CD4-positive, alpha-beta memory T cell (primary cell): ENCODE measurements around the gene TWIST2. TPM values are rescaled to one million over a fixed set of nuclear protein-coding genes. Genes with fewer than 3 reads are reported as not detected.

Experiments
- CTCF ChIA-PET: fragments of 350-600 bp; sonication (Branson Sonifier 250); formaldehyde crosslinking; loops from one replicate; lab custom pipeline; 2021; ENCODE audit warnings: inconsistent platforms; ENCODE audit not compliant: partially characterized antibody; lab: Charles Lee
- POLR2A ChIA-PET: fragments of 350-600 bp; sonication (Branson Sonifier 250); formaldehyde crosslinking; loops from one replicate; lab custom pipeline; 2021; ENCODE audit not compliant: partially characterized antibody; lab: Charles Lee
- DNase-seq, 5 donors: peaks; one replicate each; pipeline versions ENCODE4 v3.0.0 to v3.0.0-alpha.2; 2020 to 2022; ENCODE audit warnings: mixed read lengths in 1 of 5
- H3K27ac ChIP-seq: one replicate; pipeline ENCODE4 v1.7.0; 2013; ENCODE audit warnings: low read depth, low read length
- H3K27me3 ChIP-seq: 2 replicates; pipeline ENCODE4 v1.7.0; 2013; ENCODE audit warnings: mild to moderate bottlenecking, low read length, moderate library complexity; ENCODE audit not compliant: insufficient read depth
- H3K36me3 ChIP-seq: 2 replicates; pipeline ENCODE4 v1.7.0; 2013; ENCODE audit warnings: mild to moderate bottlenecking, low read length, moderate library complexity; ENCODE audit not compliant: insufficient read depth
- H3K4me1 ChIP-seq: 2 replicates; pipeline ENCODE4 v1.7.0; 2013; ENCODE audit warnings: mild to moderate bottlenecking, low read length, moderate library complexity; ENCODE audit not compliant: insufficient read depth
- H3K4me3 ChIP-seq, 2 donors: one replicate each; pipeline ENCODE4 v1.7.0; 2013; ENCODE audit warnings: low read length in 2 of 2, mild to moderate bottlenecking in 1 of 2
- H3K9me3 ChIP-seq, 2 donors: one replicate each; pipeline ENCODE4 v1.7.0; 2013; ENCODE audit warnings: low read length in 2 of 2, control low read depth in 1 of 2; ENCODE audit not compliant: control insufficient read depth in 1 of 2
- H3K27ac Mint-ChIP-seq, 7 donors: one replicate each; pipeline ENCODE4 v1.8.0; 2020 to 2021; ENCODE audit warnings: mixed read lengths in 7 of 7, mild to moderate bottlenecking in 6 of 7, inconsistent platforms in 3 of 7, moderate library complexity in 3 of 7
- H3K27me3 Mint-ChIP-seq, 2 donors: one replicate each; pipeline ENCODE4 v1.8.0; 2020 to 2021; ENCODE audit warnings: mixed read lengths in 2 of 2
- H3K36me3 Mint-ChIP-seq, 2 donors: one replicate each; pipeline ENCODE4 v1.8.0; 2020 to 2021; ENCODE audit warnings: mixed read lengths in 2 of 2, inconsistent platforms in 1 of 2, mild to moderate bottlenecking in 1 of 2
- H3K4me1 Mint-ChIP-seq, 4 donors: one replicate each; pipeline ENCODE4 v1.8.0; 2020 to 2021; ENCODE audit warnings: mixed read lengths in 4 of 4, mild to moderate bottlenecking in 1 of 4
- H3K4me3 Mint-ChIP-seq, 8 donors: one replicate each; pipeline ENCODE4 v1.8.0; 2020 to 2021; ENCODE audit warnings: mixed read lengths in 8 of 8, mild to moderate bottlenecking in 7 of 8, moderate library complexity in 6 of 8, inconsistent platforms in 3 of 8
- H3K9me3 Mint-ChIP-seq, 8 donors: one replicate each; pipeline ENCODE4 v1.8.0; 2020 to 2021; ENCODE audit warnings: mixed read lengths in 8 of 8, mild to moderate bottlenecking in 5 of 8, inconsistent platforms in 3 of 8, moderate library complexity in 1 of 8
- intact Hi-C: fragments of 100-400 bp; cut with micrococcal nuclease; formaldehyde crosslinking; loops from one replicate; pipeline ENCODE4 v1.15.1; 2023
- polyA plus RNA-seq, 2 donors: library from polyadenylated mRNA; unstranded; fragments of 300-500 nt; fragmentation: Illumina TruSeq; gene quantifications; one replicate each; pipeline ENCODE4 v1.2.3, GENCODE V29; 2021
- total RNA-seq, 2 experiments: library from RNA; stranded (reverse); gene quantifications; one replicate each; pipeline ENCODE4 v1.2.3, GENCODE V29; 2021

The TWIST2 gene
- total and polyA plus RNA-seq, 4 experiments from 2014 or later: not detected

GRCh38 chr2:238903141-238903540, 55.3 kb downstream of the TWIST2 start:
- H3K9me3 Mint-ChIP-seq: peaks cover 0 to 1% (median 0%) of the 10 kb centered on the region in 8 donors
- no peaks in the 10 kb centered on the region for H3K36me3 Mint-ChIP-seq
- Histone ChIP-seq H3K9me3 (no peaks in the 10 kb centered on the region), H3K4me3 (no peak overlapping the region), H3K27ac (no peak overlapping the region), H3K36me3 (no peaks in the 10 kb centered on the region), H3K27me3 (no peaks in the 10 kb centered on the region), H3K4me1 (no peaks in the 10 kb centered on the region)
- H3K27ac Mint-ChIP-seq: no peak overlapping the region
- H3K4me3 Mint-ChIP-seq: no peak overlapping the region
- intact Hi-C loops: no loop called here
- H3K27me3 Mint-ChIP-seq: peaks cover 2% of the 10 kb centered on the region in 2 donors
- DNase-seq: no peak
- ChIA-PET CTCF (no interaction called here), POLR2A (no interaction called here)
- H3K4me1 Mint-ChIP-seq: peaks cover 0 to 2% (median 0%) of the 10 kb centered on the region in 4 donors

DNA sequence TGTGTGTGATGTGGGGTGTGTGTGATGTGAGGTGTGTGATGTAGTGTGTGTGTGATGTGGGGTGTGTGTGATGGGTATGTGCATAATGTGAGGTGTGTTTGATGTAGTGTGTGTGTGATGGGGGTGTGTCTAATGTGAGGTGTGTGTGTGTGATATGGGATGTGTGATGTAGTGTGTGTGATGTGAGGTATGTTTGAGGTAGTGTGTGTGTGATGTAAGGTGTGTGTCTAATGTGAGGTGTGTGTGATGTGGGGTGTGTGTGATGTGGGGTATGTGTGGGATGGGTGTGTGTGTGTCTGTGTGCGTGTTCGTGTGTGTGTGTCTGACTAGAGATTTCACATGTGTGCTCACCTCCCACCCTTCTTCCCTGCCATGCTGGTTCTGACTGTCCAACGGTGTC, 56.3 kb downstream of the TWIST2 start:
- POLR2A ChIA-PET: no interaction called here
- intact Hi-C loops: no loop called here
- CTCF ChIA-PET: no interaction called here
- Mint-ChIP-seq H3K27me3 (peaks cover 0 to 2% of the 10 kb centered on the region in 2 donors), H3K4me3 (no peak overlapping the region), H3K9me3 (peaks cover 0 to 1% (median 0%) of the 10 kb centered on the region in 8 donors), H3K4me1 (peaks cover 0 to 2% (median 0%) of the 10 kb centered on the region in 4 donors), H3K36me3 (no peaks in the 10 kb centered on the region), H3K27ac (no peak overlapping the region)
- Histone ChIP-seq H3K4me1 (no peaks in the 10 kb centered on the region), H3K4me3 (no peak overlapping the region), H3K27ac (no peak overlapping the region), H3K36me3 (no peaks in the 10 kb centered on the region), H3K9me3 (no peaks in the 10 kb centered on the region), H3K27me3 (no peaks in the 10 kb centered on the region)
- no peak for DNase-seq

DNA sequence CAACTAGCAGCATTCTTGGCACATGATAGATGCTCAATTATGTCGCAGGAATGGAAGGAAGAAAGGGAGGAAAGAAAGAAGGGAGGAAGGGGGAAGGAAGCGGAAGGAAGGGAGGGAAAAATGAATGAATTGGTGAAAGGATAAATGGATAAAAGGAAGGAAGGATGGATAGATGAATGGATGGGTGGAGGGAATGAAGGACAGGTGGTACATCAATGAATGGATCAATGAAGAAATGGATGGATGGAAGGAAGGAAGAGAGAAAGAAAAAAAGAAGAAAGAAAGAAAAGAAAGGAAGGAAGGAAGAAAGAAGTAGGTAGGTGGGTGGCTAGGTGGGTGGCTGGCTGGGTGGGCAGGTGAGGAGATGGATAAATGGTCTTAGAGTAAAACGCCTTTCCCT, 56.8 kb downstream of the TWIST2 start:
- H3K9me3 Mint-ChIP-seq: peaks cover 0 to 1% (median 0%) of the 10 kb centered on the region in 8 donors
- POLR2A ChIA-PET: no interaction called here

DNA sequence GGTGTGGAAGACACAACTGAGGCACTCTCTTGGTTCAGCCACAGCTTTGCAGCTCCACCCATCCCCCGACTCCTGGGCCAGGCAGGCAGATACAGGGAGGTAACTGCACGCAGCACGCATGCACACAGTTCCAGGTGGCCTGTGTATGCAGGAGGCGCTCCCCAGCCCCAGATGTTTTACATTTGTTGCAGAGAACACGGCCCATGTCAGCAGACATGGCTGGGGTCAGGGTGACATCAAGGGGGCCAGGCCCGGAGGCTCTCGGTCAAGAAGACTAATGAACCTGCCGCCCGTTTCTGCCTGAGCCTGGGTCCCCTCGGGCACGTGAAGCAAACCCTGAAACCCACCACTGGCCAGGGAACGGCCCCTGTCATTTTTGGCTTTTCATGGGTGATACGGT, 57.3 kb downstream of the TWIST2 start:
- no peak for DNase-seq
- Histone ChIP-seq H3K36me3 (no peaks in the 10 kb centered on the region), H3K27me3 (no peaks in the 10 kb centered on the region), H3K9me3 (no peaks in the 10 kb centered on the region), H3K4me3 (no peak overlapping the region), H3K27ac (no peak overlapping the region), H3K4me1 (no peaks in the 10 kb centered on the region)
- ChIA-PET CTCF (no interaction called here), POLR2A (no interaction called here)
- Mint-ChIP-seq H3K27me3 (peaks cover 0 to 2% of the 10 kb centered on the region in 2 donors), H3K27ac (no peak overlapping the region), H3K4me1 (peaks cover 0 to 2% (median 0%) of the 10 kb centered on the region in 4 donors), H3K36me3 (no peaks in the 10 kb centered on the region), H3K9me3 (peaks cover 0 to 1% (median 0%) of the 10 kb centered on the region in 8 donors), H3K4me3 (no peak overlapping the region)
- intact Hi-C loops: no loop called here

More for the DNA sequence above, 56.8 kb downstream of the TWIST2 start:
- Histone ChIP-seq H3K9me3 (no peaks in the 10 kb centered on the region), H3K4me1 (no peaks in the 10 kb centered on the region), H3K4me3 (no peak overlapping the region), H3K27me3 (no peaks in the 10 kb centered on the region), H3K36me3 (no peaks in the 10 kb centered on the region), H3K27ac (no peak overlapping the region)
- no peak overlapping the region for H3K27ac Mint-ChIP-seq
- H3K4me3 Mint-ChIP-seq: no peak overlapping the region
- peaks cover 0 to 2% (median 0%) of the 10 kb centered on the region in 4 donors for H3K4me1 Mint-ChIP-seq
- CTCF ChIA-PET: no interaction called here
- peaks cover 0 to 2% of the 10 kb centered on the region in 2 donors for H3K27me3 Mint-ChIP-seq
- no peak for DNase-seq
- intact Hi-C loops: no loop called here
- H3K36me3 Mint-ChIP-seq: no peaks in the 10 kb centered on the region

DNA sequence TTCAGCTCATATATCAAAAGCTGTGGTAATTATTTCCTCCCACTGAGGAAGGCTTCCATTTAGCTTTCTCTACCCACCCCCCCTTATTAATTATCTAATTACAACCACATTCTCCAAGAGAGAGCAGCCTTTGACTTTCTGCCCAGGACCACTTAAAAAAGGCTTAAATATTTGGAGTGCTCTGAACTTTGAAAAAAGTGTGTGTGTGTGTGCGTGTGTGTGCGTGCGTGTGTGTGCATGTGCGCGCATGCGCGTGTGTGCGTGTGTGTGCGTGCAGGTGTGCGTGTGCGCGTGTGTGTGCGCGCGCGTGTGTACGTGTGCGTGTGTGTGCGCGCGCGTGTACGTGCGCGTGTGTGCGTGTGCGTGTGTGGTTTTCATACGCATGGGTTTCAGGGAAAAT, 57.8 kb downstream of the TWIST2 start:
- Mint-ChIP-seq H3K27me3 (peaks cover 0 to 2% of the 10 kb centered on the region in 2 donors), H3K4me1 (peaks cover 0 to 2% (median 0%) of the 10 kb centered on the region in 4 donors), H3K27ac (no peak overlapping the region), H3K36me3 (no peaks in the 10 kb centered on the region), H3K9me3 (peaks cover 0 to 1% (median 0%) of the 10 kb centered on the region in 8 donors), H3K4me3 (no peak overlapping the region)
- Histone ChIP-seq H3K4me1 (no peaks in the 10 kb centered on the region), H3K4me3 (no peak overlapping the region), H3K9me3 (no peaks in the 10 kb centered on the region), H3K36me3 (no peaks in the 10 kb centered on the region), H3K27ac (no peak overlapping the region), H3K27me3 (no peaks in the 10 kb centered on the region)
- ChIA-PET CTCF (no interaction called here), POLR2A (no interaction called here)
- DNase-seq: no peak
- intact Hi-C loops: no loop called here

DNA sequence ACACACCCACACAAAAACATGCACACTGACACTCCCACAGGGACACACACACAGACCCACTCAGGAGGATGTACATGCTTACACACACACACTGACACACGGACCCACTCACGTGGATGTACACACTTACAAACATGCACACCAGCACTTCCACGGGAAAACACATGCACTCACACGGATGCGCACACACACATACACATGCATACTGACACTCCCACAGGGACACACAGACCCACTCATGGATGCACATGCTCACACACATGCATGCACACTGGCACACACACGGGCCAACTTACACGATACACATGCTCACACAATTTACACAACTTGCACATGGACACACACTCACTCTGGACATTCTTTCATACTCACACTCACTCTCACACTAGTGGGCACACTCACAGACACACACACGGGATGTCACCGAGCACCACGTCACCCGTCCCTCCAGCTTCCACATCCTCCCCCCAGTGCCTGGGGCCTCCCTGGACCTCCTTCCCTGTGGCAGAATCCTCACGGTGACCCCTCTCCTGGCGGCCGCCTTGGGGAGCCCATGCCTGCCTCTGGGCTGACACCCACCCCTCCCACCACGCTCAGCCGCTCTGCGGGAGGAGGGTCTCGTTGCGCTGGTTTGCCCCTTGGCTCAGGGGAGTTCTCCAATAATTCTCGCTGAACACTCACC, 58.5 kb downstream of the TWIST2 start:
- POLR2A ChIA-PET: no interaction called here
- H3K9me3 ChIP-seq: no peaks in the 10 kb centered on the region
- no peaks in the 10 kb centered on the region for H3K36me3 ChIP-seq
- H3K4me1 ChIP-seq: no peaks in the 10 kb centered on the region
- peaks cover 0 to 2% of the 10 kb centered on the region in 2 donors for H3K27me3 Mint-ChIP-seq
- H3K4me3 ChIP-seq: no peak overlapping the region
- no peak overlapping the region for H3K27ac Mint-ChIP-seq
- H3K9me3 Mint-ChIP-seq: peaks cover 0 to 1% (median 0%) of the 10 kb centered on the region in 8 donors
- peaks cover 0 to 2% (median 0%) of the 10 kb centered on the region in 4 donors for H3K4me1 Mint-ChIP-seq
- no peaks in the 10 kb centered on the region for H3K27me3 ChIP-seq
- H3K4me3 Mint-ChIP-seq: no peak overlapping the region
- no peak for DNase-seq
- no peak overlapping the region for H3K27ac ChIP-seq
- CTCF ChIA-PET: no interaction called here
- H3K36me3 Mint-ChIP-seq: no peaks in the 10 kb centered on the region
- intact Hi-C loops: no loop called here

DNA sequence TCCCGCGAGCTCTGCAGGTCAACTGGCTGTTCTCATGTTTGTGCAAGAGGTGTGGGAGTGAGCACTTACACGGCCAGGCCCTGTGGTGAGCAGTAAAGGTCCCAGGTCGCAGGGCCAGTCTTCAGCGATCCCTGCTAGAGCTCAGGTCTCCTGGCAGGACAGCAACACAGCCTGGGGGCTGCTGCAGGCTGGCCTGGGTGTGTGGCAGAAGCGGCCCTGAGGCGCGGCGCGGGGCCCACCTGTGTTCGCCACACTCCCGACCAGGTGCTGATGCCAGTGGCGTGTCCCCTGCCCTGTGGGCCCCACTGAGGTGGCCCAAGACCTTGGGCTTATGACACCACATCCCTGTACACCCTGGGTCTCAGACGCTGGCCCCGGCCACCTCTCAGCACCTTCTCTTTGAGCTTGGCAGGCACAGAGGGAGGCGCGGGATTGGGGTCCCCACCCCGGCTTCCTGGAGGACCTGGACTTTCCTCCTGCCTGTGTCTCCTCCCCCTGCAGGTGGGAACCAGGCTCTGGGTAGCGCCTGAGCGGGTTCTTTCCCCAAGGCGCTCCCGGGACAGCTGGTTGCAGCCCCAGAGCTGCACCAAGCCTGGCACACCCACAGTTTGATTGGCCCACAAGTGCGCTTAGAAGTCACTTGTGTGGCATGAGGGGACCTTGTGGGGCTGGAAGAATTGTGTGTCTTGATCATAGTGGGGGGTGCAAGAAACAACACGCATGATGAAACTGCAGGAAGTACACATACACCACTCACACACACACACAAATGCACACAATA, 59.2 kb downstream of the TWIST2 start:
- Mint-ChIP-seq H3K36me3 (no peaks in the 10 kb centered on the region), H3K4me1 (peaks cover 0 to 2% (median 0%) of the 10 kb centered on the region in 4 donors), H3K27me3 (peaks cover 0 to 3% of the 10 kb centered on the region in 2 donors), H3K9me3 (peaks cover 0 to 2% (median 0%) of the 10 kb centered on the region in 8 donors), H3K4me3 (no peak overlapping the region), H3K27ac (no peak overlapping the region)
- no peak for DNase-seq
- Histone ChIP-seq H3K27me3 (no peaks in the 10 kb centered on the region), H3K9me3 (no peaks in the 10 kb centered on the region), H3K4me3 (no peak overlapping the region), H3K36me3 (no peaks in the 10 kb centered on the region), H3K4me1 (no peaks in the 10 kb centered on the region), H3K27ac (no peak overlapping the region)
- ChIA-PET CTCF (no interaction called here), POLR2A (no interaction called here)
- intact Hi-C loops: no loop called here
